ENCODE results near the gene DLX1. TPM values are rescaled to one million over a fixed set of nuclear protein-coding genes. Genes with fewer than 3 reads are reported as not detected.
A peak's percentile ranks its signal among the peaks of the same experiment; 100 is the strongest.
"Not testable (repeated sequence)": the region's sequence is repeated elsewhere in the genome, so short reads cannot be mapped to it uniquely, and the experiment has no call there.

DLX1 gene
- polyA plus RNA-seq, 4 donors = 0.09 to 0.30 (median 0.20) TPM

DNA sequence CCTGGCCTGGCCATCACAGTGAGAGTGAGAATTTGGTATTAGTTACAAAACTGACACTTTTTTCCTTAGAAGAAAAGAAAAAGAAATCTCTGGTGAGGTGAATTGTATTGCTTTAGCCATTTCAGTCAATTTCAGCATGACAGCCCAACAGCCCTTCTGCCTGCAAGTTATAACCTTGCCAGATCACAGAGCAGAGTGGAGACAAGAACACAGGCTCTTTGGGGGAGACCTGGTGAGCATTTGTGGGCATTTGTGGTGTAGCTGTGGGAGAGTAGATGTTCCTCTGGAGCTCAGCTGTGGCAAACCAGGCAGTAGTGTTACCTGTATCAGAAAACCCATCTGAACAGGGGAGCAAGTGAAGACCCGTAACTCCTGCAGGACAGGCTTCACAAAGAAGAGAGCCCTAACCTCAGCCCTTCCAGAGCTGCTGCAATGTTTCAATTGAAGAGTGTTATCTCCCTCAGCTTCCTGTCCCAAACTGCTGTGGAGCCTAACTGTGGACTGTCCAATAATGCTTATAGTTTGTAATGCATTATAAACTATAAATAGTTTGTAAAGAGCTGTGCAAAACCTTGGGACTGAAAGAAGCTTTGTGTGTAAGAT lies 22.8 kb upstream of the DLX1 start:
- no peak for DNase-seq (ENCODE audit: low read depth in 4 of 4, low spot score in 2 of 4)

GRCh38 chr2:172063446-172063845 lies 21.9 kb upstream of the DLX1 start:
- no peak for DNase-seq (ENCODE audit: low read depth in 4 of 4, low spot score in 2 of 4)

DNA sequence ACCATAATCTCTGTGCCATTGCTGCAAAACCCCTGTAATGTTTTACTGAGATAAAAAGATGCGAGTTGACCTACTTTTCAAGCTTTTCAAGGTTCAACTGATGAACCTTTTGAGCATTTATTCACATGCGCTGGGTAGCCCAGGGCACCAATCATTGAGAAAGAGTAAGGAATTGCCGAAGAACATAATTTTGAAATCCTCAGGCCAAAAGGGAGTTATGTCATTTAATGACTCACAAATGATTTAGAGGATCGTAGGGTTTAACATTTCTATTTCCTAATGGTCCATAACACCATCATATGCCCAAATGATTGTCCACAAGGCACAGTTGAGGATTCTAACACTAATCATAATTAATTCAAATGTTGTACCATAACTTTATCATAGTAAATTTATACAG lies 20.2 kb upstream of the DLX1 start:
- DNase-seq (ENCODE audit: low read depth in 4 of 4, low spot score in 2 of 4) = no peak

DNA sequence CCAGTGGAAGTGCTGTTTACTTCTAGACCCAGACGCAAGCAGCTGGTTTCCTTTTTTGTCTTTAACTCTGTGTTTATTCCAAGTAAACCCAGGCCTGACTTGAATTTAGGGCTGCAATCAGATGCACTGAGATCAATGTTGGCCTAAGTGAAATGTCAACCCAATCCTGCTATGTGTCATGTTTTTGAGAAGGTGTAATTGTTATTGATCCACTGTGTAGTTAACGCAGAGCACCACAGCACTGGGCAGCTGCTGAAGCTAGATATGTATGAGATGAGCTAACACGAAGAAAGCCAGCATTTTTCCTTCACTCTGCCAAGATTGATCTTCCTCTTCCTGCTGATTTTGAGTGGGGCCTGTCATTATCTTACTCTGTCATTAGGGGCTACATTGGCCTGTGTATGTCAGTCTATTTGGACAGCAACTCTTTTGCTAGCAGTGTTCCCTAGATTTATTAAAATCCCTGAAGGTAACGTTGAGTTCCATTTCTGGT lies 18.9 kb upstream of the DLX1 start:
- DNase-seq (ENCODE audit: low read depth in 4 of 4, low spot score in 2 of 4) = no peak

- not testable (repeated sequence) for DNase-seq (ENCODE audit: low read depth in 4 of 4, low spot score in 2 of 4)
These were observed 17.4 kb upstream of the DLX1 start for GRCh38 chr2:172067905-172068304.

DNA sequence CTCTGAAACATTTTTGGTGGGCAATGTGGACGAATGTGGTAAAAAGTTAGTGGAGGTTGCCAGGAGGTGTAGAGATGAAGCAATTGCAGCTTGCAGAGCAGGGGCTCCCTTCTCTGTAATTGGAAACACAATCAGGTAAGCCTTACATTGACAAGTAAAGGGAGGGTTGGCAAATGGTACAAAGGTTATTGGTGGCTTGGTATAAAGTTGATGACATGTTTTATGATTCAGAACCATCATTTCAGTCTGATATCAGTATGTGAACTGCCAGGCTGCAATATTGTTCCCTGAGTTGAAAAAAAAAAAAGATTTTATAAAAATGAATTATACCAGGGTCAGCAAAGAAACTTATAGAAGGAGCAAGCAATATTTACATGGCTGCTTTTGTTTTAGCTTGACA lies 14.4 kb upstream of the DLX1 start:
- no peak for DNase-seq (ENCODE audit: low read depth in 4 of 4, low spot score in 2 of 4)

DNA sequence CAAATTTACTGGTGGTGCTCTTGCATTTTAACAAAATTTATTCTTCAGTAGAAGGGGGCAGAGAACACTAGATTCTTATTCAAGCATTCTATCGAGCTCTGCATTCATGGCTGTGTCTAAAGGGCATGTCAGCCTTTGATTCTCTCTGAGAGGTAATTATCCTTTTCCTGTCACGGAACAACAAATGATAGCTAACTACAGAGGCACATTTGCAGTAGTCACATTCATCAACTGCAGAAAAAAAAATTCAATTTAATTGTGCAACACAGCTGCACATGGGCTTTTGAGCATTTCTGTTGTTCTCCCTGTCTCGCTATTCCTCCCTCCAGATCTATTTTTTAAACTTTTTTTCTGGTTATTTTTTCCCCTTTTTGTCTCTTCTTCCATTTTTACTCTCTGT lies 13.0 kb upstream of the DLX1 start:
- DNase-seq (ENCODE audit: low read depth in 4 of 4, low spot score in 2 of 4) = no peak

DNA sequence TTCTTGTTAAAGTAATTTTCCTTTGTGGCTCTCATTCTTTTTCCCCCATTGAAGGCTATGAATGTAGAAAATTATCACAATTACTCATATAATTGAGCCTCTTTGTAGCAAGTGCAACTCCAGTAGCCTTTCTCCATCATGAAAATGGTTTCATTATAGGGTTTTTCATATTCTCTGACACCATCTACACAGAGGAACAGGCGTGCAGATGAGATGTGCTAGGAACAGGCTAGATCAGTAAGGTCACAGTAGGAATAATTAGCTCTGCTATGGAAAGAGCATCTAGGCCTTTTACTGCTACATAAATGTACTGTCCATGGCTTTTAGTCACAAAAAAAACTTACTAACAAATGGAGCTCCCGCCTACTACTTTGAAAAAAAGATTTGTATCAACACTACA lies 12.6 kb upstream of the DLX1 start:
- no peak for DNase-seq (ENCODE audit: low read depth in 4 of 4, low spot score in 2 of 4)

DNA sequence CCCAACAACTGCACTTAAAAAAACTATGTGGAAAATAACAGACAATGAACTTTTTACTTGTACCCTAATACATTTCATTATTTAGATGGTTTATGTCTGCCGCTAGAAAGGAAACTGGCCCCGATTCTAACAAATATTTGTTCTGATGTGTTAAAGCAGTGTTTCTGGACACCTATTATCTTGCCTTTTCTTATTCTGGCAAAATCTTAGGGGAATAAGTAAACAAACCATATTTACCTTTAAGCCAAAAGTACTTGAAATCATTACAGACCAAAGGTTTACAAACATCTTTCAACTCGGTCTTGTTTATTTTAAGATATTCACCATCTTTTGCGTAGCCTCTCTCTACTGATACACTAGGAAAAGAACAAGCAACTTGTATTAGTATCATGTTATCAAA lies 11.8 kb upstream of the DLX1 start:
- DNase-seq (ENCODE audit: low read depth in 4 of 4, low spot score in 2 of 4) = no peak

- no peak for DNase-seq (ENCODE audit: low read depth in 4 of 4, low spot score in 2 of 4)
These were observed 11.1 kb upstream of the DLX1 start for GRCh38 chr2:172074254-172074653.

DNA sequence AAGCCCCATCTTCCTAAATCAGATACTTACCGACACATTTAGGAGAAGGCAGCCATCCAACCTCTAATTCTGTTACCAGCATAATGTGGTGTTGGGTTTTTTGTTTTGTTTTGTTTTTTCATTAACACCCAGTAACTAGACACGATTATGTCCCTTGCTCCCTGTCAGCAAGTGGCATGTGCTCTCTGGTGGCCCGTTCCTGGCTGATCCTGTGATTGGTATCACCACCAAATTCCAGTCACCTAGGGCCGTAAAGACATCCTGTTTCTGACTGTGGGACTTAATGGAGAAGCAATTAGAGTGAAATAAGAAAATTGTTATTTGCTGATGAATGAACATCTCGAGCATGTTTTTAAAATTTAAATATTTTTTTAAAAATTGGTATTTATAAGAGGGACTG lies 5.9 kb upstream of the DLX1 start:
- DNase-seq (ENCODE audit: low read depth in 4 of 4, low spot score in 2 of 4) = no peak

- DNase-seq (ENCODE audit: low read depth in 4 of 4, low spot score in 2 of 4) = peak in 2 of 4 donors; percentile 4 to 10
These were observed 5.3 kb upstream of the DLX1 start for GRCh38 chr2:172079838-172080640.

- DNase-seq (ENCODE audit: low read depth in 4 of 4, low spot score in 2 of 4) = peak in 2 of 4 donors; percentile 6 to 13
These were observed 4.6 kb upstream of the DLX1 start for GRCh38 chr2:172080641-172081220.

GRCh38 chr2:172081221-172082022 lies 3.9 kb upstream of the DLX1 start:
- DNase-seq (ENCODE audit: low read depth in 4 of 4, low spot score in 2 of 4) = peak in 3 of 4 donors; percentile 6 to 23 (median 13)

GRCh38 chr2:172082105-172082943 lies 3.0 kb upstream of the DLX1 start:
- peak in 1 of 4 donors; percentile 15 for DNase-seq (ENCODE audit: low read depth in 4 of 4, low spot score in 2 of 4)

- peak in 1 of 4 donors; percentile 29 for DNase-seq (ENCODE audit: low read depth in 4 of 4, low spot score in 2 of 4)
These were observed 2.2 kb upstream of the DLX1 start for GRCh38 chr2:172082944-172083627.

DNA sequence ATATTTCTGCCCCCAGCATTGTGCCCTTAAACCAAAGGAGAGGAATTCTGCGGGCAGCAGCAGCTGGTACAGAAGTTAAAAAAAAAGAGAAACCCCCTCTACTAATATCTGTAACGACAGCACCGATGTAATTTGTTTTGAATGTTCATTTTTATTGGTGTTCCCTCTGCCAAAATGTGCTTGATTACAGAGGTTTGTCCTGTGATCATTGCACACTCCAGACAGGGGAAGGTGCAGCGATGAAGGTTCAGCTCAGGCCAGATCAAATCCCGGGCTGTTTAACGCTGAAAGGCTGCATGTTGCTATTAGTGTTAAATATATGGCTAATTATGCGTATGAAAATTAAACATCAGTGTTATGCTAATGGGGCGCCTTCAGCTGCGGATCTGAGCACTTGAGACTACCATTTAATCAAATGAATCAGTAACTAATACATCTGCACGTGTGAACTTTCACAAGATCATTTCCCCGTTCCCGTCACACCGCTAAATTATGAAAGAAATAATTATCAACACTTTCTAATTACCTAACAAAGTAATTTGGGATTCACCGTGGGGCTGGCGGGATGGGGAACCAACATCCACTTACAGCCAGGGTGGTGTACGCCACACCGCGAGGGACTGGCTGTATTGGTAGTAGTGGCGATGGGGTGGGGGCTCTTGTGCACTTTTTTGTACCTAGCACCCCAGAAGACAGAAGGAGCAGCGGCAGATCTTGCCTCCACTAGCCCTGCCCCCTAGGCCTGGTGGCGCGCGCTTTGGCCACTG lies 1.5 kb upstream of the DLX1 start:
- DNase-seq (ENCODE audit: low read depth in 4 of 4, low spot score in 2 of 4) = peak in 2 of 4 donors; percentile 6 to 31

- peak in 1 of 4 donors; percentile 13 for DNase-seq (ENCODE audit: low read depth in 4 of 4, low spot score in 2 of 4)
These were observed 987 bp upstream of the DLX1 start for GRCh38 chr2:172084395-172084644.

Data from left renal cortex interstitium (tissue), 4 donors.